Measurements from ENCODE around the gene FAM240A.
"Not testable (repeated sequence)": the region's sequence is repeated elsewhere in the genome, so short reads cannot be mapped to it uniquely, and the experiment has no call there.

The FAM240A gene

GRCh38 chr3:46612324-46612723, at the start of gene FAM240A:
FAM240A (plus strand) TSS chr3:46612525; CDS start chr3:46612684, 159 bp downstream.
- DNase-seq (ENCODE audit: insufficient read length, low spot score) (no peak), FAIRE-seq (no peak)

GRCh38 chr3:46564190-46565021, 47.9 kb upstream of the FAM240A start:
- FAIRE-seq = no peak

GRCh38 chr3:46565077-46565476, 47.2 kb upstream of the FAM240A start:
- DNase-seq (ENCODE audit: insufficient read length, low spot score) = no peak
- FAIRE-seq = no peak

More at GRCh38 chr3:46564190-46565021, 47.9 kb upstream of the FAM240A start:
- DNase-seq (ENCODE audit: insufficient read length, low spot score) = no peak

GRCh38 chr3:46565607-46566039, 46.7 kb upstream of the FAM240A start:
- no peak for DNase-seq (ENCODE audit: insufficient read length, low spot score)
- FAIRE-seq = no peak

GRCh38 chr3:46566040-46566641, 46.2 kb upstream of the FAM240A start, which contains the start of gene LRRC2:
LRRC2 (minus strand) TSS chr3:46566302; CDS start chr3:46551591, 14,711 bp downstream.
- DNase-seq (ENCODE audit: insufficient read length, low spot score) = peak; percentile 37
- FAIRE-seq = peak; percentile 76

- no peak for FAIRE-seq
- no peak for DNase-seq (ENCODE audit: insufficient read length, low spot score)
Measured at GRCh38 chr3:46571684-46572083, 40.6 kb upstream of the FAM240A start.

- DNase-seq (ENCODE audit: insufficient read length, low spot score) (no peak), FAIRE-seq (no peak)
Measured at GRCh38 chr3:46573701-46574100, 38.6 kb upstream of the FAM240A start.

GRCh38 chr3:46574243-46574646, 38.1 kb upstream of the FAM240A start:
- DNase-seq (ENCODE audit: insufficient read length, low spot score) = no peak
- FAIRE-seq = no peak

GRCh38 chr3:46574881-46575576, 37.3 kb upstream of the FAM240A start:
- DNase-seq (ENCODE audit: insufficient read length, low spot score) = no peak

GRCh38 chr3:46575577-46576222, 36.6 kb upstream of the FAM240A start:
- DNase-seq (ENCODE audit: insufficient read length, low spot score) (no peak), FAIRE-seq (no peak)

More at GRCh38 chr3:46574881-46575576, 37.3 kb upstream of the FAM240A start:
- FAIRE-seq = no peak

GRCh38 chr3:46576386-46576785, 35.9 kb upstream of the FAM240A start:
- DNase-seq (ENCODE audit: insufficient read length, low spot score) (no peak), FAIRE-seq (no peak)

- no peak for FAIRE-seq
Measured at GRCh38 chr3:46576879-46577278, 35.4 kb upstream of the FAM240A start.

GRCh38 chr3:46577580-46578249, 34.6 kb upstream of the FAM240A start:
- not testable (repeated sequence) for FAIRE-seq; DNase-seq (ENCODE audit: insufficient read length, low spot score)

More at GRCh38 chr3:46576879-46577278, 35.4 kb upstream of the FAM240A start:
- no peak for DNase-seq (ENCODE audit: insufficient read length, low spot score)

GRCh38 chr3:46578973-46579755, 33.2 kb upstream of the FAM240A start:
- FAIRE-seq (no peak), DNase-seq (ENCODE audit: insufficient read length, low spot score) (no peak)

GRCh38 chr3:46579756-46580286, 32.5 kb upstream of the FAM240A start:
- FAIRE-seq (no peak), DNase-seq (ENCODE audit: insufficient read length, low spot score) (no peak)

GRCh38 chr3:46580675-46581074, 31.6 kb upstream of the FAM240A start:
- FAIRE-seq = no peak
- no peak for DNase-seq (ENCODE audit: insufficient read length, low spot score)

- FAIRE-seq (no peak), DNase-seq (ENCODE audit: insufficient read length, low spot score) (no peak)
Measured at GRCh38 chr3:46584598-46585467, 27.5 kb upstream of the FAM240A start.
